Right atrium auricular region (tissue), 2 donors: ENCODE data around the gene IARS1. TPM values are rescaled to one million over a fixed set of nuclear protein-coding genes. Genes with fewer than 3 reads are reported as not detected.

Experiments used
- DNase-seq: peaks from one replicate; pipeline ENCODE4 v3.0.0-alpha.2; 2019; ENCODE audit warnings: low spot score
- H3K27ac ChIP-seq, 2 donors: fragments of 200-600 bp; sonication (generic); 1 replicate in 1 of 2; 2 replicates in 1 of 2; pipeline ENCODE4 v1.5.1; 2016 to 2019
- H3K27me3 ChIP-seq, 2 donors: fragments of 200-600 bp; sonication (generic); one replicate each; pipeline versions ENCODE4 v1.5.1 to v1.6.0; 2017 to 2019
- H3K36me3 ChIP-seq: fragments of 200-600 bp; sonication (generic); one replicate; pipeline ENCODE4 v1.5.1; 2016
- H3K4me1 ChIP-seq, 2 donors: fragments of 200-600 bp; sonication (generic); one replicate each; pipeline versions ENCODE4 v1.5.1 to v1.6.0; 2017 to 2019
- H3K4me3 ChIP-seq, 2 donors: fragments of 200-600 bp; sonication (generic); 1 replicate in 1 of 2; 2 replicates in 1 of 2; pipeline ENCODE4 v1.5.1; 2017 to 2019; ENCODE audit warnings: mild to moderate bottlenecking in 1 of 2, moderate library complexity in 1 of 2
- H3K9me3 ChIP-seq, 2 donors: fragments of 200-600 bp; sonication (generic); one replicate each; pipeline ENCODE4 v1.5.1; 2019
- CTCF ChIP-seq, 2 donors: fragments of 200-600 bp; sonication (generic); IDR thresholded peaks; one replicate each; pipeline ENCODE4 v1.5.1; 2019; ENCODE audit warnings: antibody characterized with exemption in 2 of 2
- total RNA-seq, 2 donors: library from RNA; depleted of rRNA; stranded (reverse); fragments of >200 nt; gene quantifications; one replicate each; pipeline ENCODE4 v1.1.0, GENCODE V29; 2016

The IARS1 gene
- total RNA-seq, 2 donors from 2014 or later, result 40.1 to 55.1 TPM

- DNase-seq, result no peak
- TF ChIP-seq CTCF (IDR thresholded peaks at IDR 0.05), result no peak
- H3K27ac ChIP-seq, result no peak overlapping the region
- H3K36me3 ChIP-seq, result peaks cover under 1% of the 10 kb centered on the region
- no peak overlapping the region for H3K4me3 ChIP-seq
- no peaks in the 10 kb centered on the region for H3K9me3 ChIP-seq
- peaks cover 0 to 23% of the 10 kb centered on the region in 2 donors for H3K4me1 ChIP-seq
- H3K27me3 ChIP-seq, result no peaks in the 10 kb centered on the region
Measured at GRCh38 chr9:92328225-92328624, 34.7 kb upstream of the IARS1 start.

GRCh38 chr9:92327283-92327850 is 33.9 kb upstream of the IARS1 start:
- TF ChIP-seq CTCF (IDR thresholded peaks at IDR 0.05), result no peak
- no peak overlapping the region for H3K4me3 ChIP-seq
- peaks cover 9% of the 10 kb centered on the region for H3K36me3 ChIP-seq
- no peaks in the 10 kb centered on the region for H3K27me3 ChIP-seq
- no peak for DNase-seq
- no peaks in the 10 kb centered on the region for H3K9me3 ChIP-seq
- H3K4me1 ChIP-seq, result peaks cover 0 to 23% of the 10 kb centered on the region in 2 donors
- H3K27ac ChIP-seq, result no peak overlapping the region

- no peak for TF ChIP-seq CTCF (IDR thresholded peaks at IDR 0.05)
- Histone ChIP-seq H3K27ac (peak overlapping the region; percentile 92 to 96), H3K4me1 (peaks cover 0 to 23% of the 10 kb centered on the region in 2 donors), H3K27me3 (no peaks in the 10 kb centered on the region), H3K4me3 (peak overlapping the region; percentile 75 to 80), H3K9me3 (no peaks in the 10 kb centered on the region), H3K36me3 (peaks cover 12% of the 10 kb centered on the region)
- no peak for DNase-seq
Measured at GRCh38 chr9:92325991-92326500, 32.5 kb upstream of the IARS1 start.

GRCh38 chr9:92325269-92325990 is 31.9 kb upstream of the IARS1 start, which contains the start of the genes CENPP and NOL8:
Gene CENPP, plus strand, starts transcription at chr9:92325953.
Gene NOL8, minus strand, starts transcription at chr9:92325350. Its CDS starts 1,189 bp downstream, at chr9:92324161.
- no peaks in the 10 kb centered on the region for H3K27me3 ChIP-seq
- H3K4me1 ChIP-seq, result peaks cover 0 to 23% of the 10 kb centered on the region in 2 donors
- DNase-seq, result peak; percentile 91
- no peaks in the 10 kb centered on the region for H3K9me3 ChIP-seq
- TF ChIP-seq CTCF (IDR thresholded peaks at IDR 0.05), result no peak
- H3K4me3 ChIP-seq, result peak within 1 kb of the TSS; percentile 75 to 80
- H3K27ac ChIP-seq, result peak within 1 kb of the TSS; percentile 92 to 96
- peaks cover 13% of the 10 kb centered on the region for H3K36me3 ChIP-seq

- Histone ChIP-seq H3K27ac (peak overlapping the region; percentile 92 to 96), H3K27me3 (no peaks in the 10 kb centered on the region), H3K9me3 (no peaks in the 10 kb centered on the region), H3K36me3 (peaks cover 19% of the 10 kb centered on the region), H3K4me3 (peak overlapping the region; percentile 75 to 80), H3K4me1 (peaks cover 0 to 23% of the 10 kb centered on the region in 2 donors)
- TF ChIP-seq CTCF (IDR thresholded peaks at IDR 0.05), result no peak
- no peak for DNase-seq
Measured at GRCh38 chr9:92324889-92325268, 31.4 kb upstream of the IARS1 start.
